LoVo (cell line): Measurements from ENCODE around the gene AIG1.
"Not testable (repeated sequence)": the region's sequence is repeated elsewhere in the genome, so short reads cannot be mapped to it uniquely, and the experiment has no call there.

Source experiments
- DNase-seq: peaks from one replicate; pipeline ENCODE4 v3.0.0-alpha.2; 2016; ENCODE audit warnings: low spot score

AIG1 gene

GRCh38 chr6:143233554-143234285, 173.0 kb downstream of the AIG1 start:
- no peak for DNase-seq

GRCh38 chr6:143234734-143235133, 174.0 kb downstream of the AIG1 start:
- DNase-seq, result no peak

GRCh38 chr6:143236151-143236798, 175.6 kb downstream of the AIG1 start:
- no peak for DNase-seq

- DNase-seq, result no peak
These were observed 177.6 kb downstream of the AIG1 start for GRCh38 chr6:143238306-143238705.

GRCh38 chr6:143241111-143241510, 180.4 kb downstream of the AIG1 start:
- DNase-seq, result no peak

GRCh38 chr6:143241911-143242310, 181.2 kb downstream of the AIG1 start:
- DNase-seq, result no peak

- DNase-seq, result no peak
These were observed 183.1 kb downstream of the AIG1 start for GRCh38 chr6:143243786-143244185.

GRCh38 chr6:143245656-143246055, 185.0 kb downstream of the AIG1 start:
- no peak for DNase-seq

GRCh38 chr6:143246166-143246775, 185.6 kb downstream of the AIG1 start:
- DNase-seq, result not testable (repeated sequence)

- no peak for DNase-seq
These were observed 186.9 kb downstream of the AIG1 start for GRCh38 chr6:143247586-143247985.

- DNase-seq, result no peak
These were observed 187.7 kb downstream of the AIG1 start for GRCh38 chr6:143248359-143248758.

GRCh38 chr6:143251288-143251687, 190.6 kb downstream of the AIG1 start:
- DNase-seq, result no peak

- no peak for DNase-seq
These were observed 192.3 kb downstream of the AIG1 start for GRCh38 chr6:143252961-143253360.

- DNase-seq, result no peak
These were observed 192.9 kb downstream of the AIG1 start for GRCh38 chr6:143253586-143253985.

- no peak for DNase-seq
These were observed 198.3 kb downstream of the AIG1 start for GRCh38 chr6:143258945-143259344.

GRCh38 chr6:143260857-143261256, 200.2 kb downstream of the AIG1 start:
- DNase-seq, result no peak

GRCh38 chr6:143261899-143262436, 201.3 kb downstream of the AIG1 start:
- DNase-seq, result no peak

- no peak for DNase-seq
These were observed 202.2 kb downstream of the AIG1 start for GRCh38 chr6:143262859-143263258.

GRCh38 chr6:143264379-143264778, 203.7 kb downstream of the AIG1 start:
- no peak for DNase-seq

- DNase-seq, result no peak
These were observed 204.5 kb downstream of the AIG1 start for GRCh38 chr6:143264986-143265764.

- DNase-seq, result no peak
These were observed 207.1 kb downstream of the AIG1 start for GRCh38 chr6:143267760-143268159.

GRCh38 chr6:143268439-143268838, 207.8 kb downstream of the AIG1 start:
- DNase-seq, result no peak
